ENCODE data around the gene MRPL47.

The MRPL47 gene

DNA sequence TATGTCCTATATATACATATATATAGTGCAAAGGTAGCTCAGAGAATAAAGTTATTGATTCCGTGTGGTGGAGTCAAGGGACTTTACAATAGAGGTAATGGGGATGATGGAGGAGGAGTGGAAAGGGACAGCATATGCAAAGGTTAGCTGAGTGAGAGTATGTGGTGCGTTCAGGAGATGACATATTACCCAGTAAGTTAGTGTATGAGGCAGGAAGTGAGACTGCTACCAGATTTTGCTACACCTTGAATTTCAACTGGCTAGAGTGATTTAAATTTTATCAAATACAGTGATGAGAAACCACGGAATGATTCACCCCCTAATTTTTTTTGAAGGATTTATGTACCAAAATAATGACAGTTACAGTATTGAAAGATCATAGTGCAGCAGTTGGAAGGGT lies 38.9 kb downstream of the MRPL47 start:
- H3K9ac ChIP-seq (ENCODE audit: low read length) = no peak overlapping the region
- no peaks in the 10 kb centered on the region for H3K27me3 ChIP-seq (ENCODE audit: control insufficient read depth, insufficient read depth, low read length)
- H3K36me3 ChIP-seq (ENCODE audit: control insufficient read depth, insufficient read depth, low read length) = no peaks in the 10 kb centered on the region
- H3K4me3 ChIP-seq (ENCODE audit: low read length) = no peak overlapping the region
- H3K9me3 ChIP-seq (ENCODE audit: control insufficient read depth, low read length) = no peaks in the 10 kb centered on the region
- no peaks in the 10 kb centered on the region for H3K4me1 ChIP-seq (ENCODE audit: control insufficient read depth, insufficient read depth, low read length)

DNA sequence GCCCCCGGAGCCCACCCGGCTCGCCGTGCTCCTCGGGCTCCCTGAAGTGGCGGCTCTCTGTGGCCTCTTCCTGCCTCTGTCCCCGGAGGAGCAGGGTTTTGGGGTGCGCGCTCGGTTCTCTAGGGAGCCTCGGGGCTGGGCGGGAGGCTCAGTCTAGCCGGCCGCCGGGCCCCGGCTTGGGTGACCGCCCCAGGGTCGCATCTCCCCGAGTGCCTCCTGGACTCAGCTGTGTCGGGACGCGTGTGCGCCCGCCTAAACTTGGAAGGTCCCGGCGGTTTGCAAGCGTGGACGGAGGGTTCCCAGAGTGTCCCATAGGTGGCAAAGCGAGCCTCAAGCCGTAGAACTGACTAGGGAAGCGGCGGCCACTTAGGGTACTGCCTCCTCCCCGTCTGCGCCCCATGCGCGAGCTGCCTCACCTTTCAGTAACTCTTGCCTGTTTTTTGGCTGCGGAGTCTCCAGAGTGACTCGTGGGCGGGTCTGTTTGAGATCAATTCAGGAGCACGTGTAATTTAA lies 41.1 kb downstream of the MRPL47 start:
- peak overlapping the region; percentile 27 for H3K4me3 ChIP-seq (ENCODE audit: low read length)
- H3K9ac ChIP-seq (ENCODE audit: low read length) = peak overlapping the region; percentile 76
- no peaks in the 10 kb centered on the region for H3K27me3 ChIP-seq (ENCODE audit: control insufficient read depth, insufficient read depth, low read length)
- H3K36me3 ChIP-seq (ENCODE audit: control insufficient read depth, insufficient read depth, low read length) = no peaks in the 10 kb centered on the region
- no peaks in the 10 kb centered on the region for H3K4me1 ChIP-seq (ENCODE audit: control insufficient read depth, insufficient read depth, low read length)
- no peaks in the 10 kb centered on the region for H3K9me3 ChIP-seq (ENCODE audit: control insufficient read depth, low read length)

DNA sequence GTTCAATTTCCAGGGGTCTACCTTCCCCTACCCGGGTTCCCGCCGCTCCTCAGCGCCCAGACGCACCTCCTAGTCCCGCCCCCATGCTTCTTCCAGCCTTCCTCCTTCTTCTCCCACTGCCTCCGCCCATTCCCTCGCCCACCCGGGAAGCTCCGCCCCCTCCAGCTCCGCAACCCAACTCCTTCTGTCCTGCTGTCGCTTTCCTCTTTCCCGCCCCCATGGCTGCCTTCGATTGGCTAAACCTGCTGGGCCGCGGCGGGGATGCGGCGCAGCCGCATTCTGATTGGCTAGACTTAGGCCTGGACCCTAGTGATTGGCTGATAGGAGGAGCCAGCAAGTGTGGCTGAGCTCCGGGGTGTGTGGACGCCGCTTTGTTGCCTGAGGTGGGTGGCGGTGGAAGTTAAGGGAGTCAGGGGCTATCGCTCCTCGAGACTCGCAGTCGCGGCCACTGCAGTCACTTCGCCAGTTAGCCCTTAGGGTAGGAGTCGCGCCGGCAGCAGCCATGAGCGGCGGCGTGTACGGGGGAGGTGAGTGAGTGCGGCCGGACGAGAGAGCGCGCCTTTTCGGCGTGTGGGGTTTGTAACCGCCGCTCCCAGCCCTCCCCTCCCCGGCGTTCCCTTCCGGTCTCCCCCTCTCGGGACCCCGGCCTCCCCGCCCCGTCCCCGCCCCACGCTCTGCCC lies 41.7 kb downstream of the MRPL47 start, which contains the start of gene ACTL6A:
Gene ACTL6A, plus strand, starts transcription at position 336 of the 680 bp plus-strand sequence. Its CDS starts 167 bp downstream, at position 503.
- Histone ChIP-seq H3K4me3 (ENCODE audit: low read length) (peak within 1 kb of the TSS; percentile 70), H3K9ac (ENCODE audit: low read length) (peak within 1 kb of the TSS; percentile 76), H3K36me3 (ENCODE audit: control insufficient read depth, insufficient read depth, low read length) (no peaks in the 10 kb centered on the region), H3K4me1 (ENCODE audit: control insufficient read depth, insufficient read depth, low read length) (no peaks in the 10 kb centered on the region), H3K9me3 (ENCODE audit: control insufficient read depth, low read length) (no peaks in the 10 kb centered on the region), H3K27me3 (ENCODE audit: control insufficient read depth, insufficient read depth, low read length) (no peaks in the 10 kb centered on the region)

DNA sequence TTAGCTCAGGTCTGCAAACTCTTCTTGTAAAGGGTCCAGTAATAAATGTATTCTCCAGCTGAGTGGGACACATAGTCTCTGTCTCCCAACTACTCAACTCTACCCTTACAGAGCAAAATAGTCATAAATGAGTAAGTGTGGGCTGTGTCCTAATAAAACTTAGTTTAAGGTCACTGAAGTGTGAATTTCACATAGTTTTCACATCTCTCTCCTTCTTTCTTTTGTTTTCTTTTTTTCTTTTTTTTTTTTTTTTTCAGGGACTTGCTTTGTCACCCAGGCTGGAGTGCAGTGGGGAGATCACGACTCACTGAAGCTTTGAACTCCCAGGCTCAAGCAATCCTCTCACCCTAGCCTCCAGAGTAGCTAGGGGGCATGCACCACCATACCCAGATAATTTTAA lies 43.6 kb downstream of the MRPL47 start:
- Histone ChIP-seq H3K4me1 (ENCODE audit: control insufficient read depth, insufficient read depth, low read length) (no peaks in the 10 kb centered on the region), H3K9ac (ENCODE audit: low read length) (no peak overlapping the region), H3K9me3 (ENCODE audit: control insufficient read depth, low read length) (no peaks in the 10 kb centered on the region), H3K27me3 (ENCODE audit: control insufficient read depth, insufficient read depth, low read length) (no peaks in the 10 kb centered on the region), H3K4me3 (ENCODE audit: low read length) (no peak overlapping the region), H3K36me3 (ENCODE audit: control insufficient read depth, insufficient read depth, low read length) (no peaks in the 10 kb centered on the region)

GRCh38 chr3:179558742-179559364 lies 45.6 kb downstream of the MRPL47 start:
- no peaks in the 10 kb centered on the region for H3K4me1 ChIP-seq (ENCODE audit: control insufficient read depth, insufficient read depth, low read length)
- no peaks in the 10 kb centered on the region for H3K27me3 ChIP-seq (ENCODE audit: control insufficient read depth, insufficient read depth, low read length)
- no peaks in the 10 kb centered on the region for H3K36me3 ChIP-seq (ENCODE audit: control insufficient read depth, insufficient read depth, low read length)
- no peaks in the 10 kb centered on the region for H3K9me3 ChIP-seq (ENCODE audit: control insufficient read depth, low read length)
- H3K9ac ChIP-seq (ENCODE audit: low read length) = no peak overlapping the region
- no peak overlapping the region for H3K4me3 ChIP-seq (ENCODE audit: low read length)

DNA sequence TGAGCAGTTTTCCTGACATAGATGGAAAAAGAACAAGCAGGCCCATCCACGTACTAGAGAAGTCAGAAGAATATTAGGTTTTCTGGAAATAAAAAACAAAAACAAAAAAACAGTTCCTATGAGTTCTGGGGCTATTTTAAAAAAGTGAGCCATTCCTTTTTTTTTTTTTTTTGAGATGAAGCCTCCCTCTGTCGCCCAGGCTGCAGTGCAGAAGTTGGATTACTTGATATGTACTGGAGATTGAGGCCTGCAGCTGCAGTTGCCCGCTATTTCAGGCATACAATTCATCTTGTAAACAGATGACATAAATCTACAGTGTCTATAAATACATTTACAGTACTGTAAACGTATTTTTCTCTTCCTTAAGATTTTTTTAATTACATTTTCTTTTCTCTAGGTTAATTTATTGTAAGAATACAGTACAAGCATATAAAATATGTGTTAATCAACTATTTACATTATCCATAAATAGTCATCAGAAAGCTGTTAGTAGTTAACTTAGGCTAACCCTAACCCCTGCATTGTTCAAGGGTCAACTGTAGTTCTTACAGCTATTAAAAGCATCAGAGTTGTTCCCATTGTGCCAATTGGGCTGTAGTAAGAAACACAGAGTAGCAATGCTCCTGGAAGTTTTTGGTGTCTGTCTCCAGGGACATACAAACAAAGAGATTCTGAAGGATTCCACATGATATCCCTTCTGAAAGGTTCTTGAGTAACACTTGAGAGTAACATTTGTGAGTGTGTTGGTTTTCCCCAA lies 52.9 kb downstream of the MRPL47 start:
- H3K4me3 ChIP-seq (ENCODE audit: low read length) = no peak overlapping the region
- no peak overlapping the region for H3K9ac ChIP-seq (ENCODE audit: low read length)
- H3K4me1 ChIP-seq (ENCODE audit: control insufficient read depth, insufficient read depth, low read length) = no peaks in the 10 kb centered on the region
- no peaks in the 10 kb centered on the region for H3K9me3 ChIP-seq (ENCODE audit: control insufficient read depth, low read length)
- no peaks in the 10 kb centered on the region for H3K36me3 ChIP-seq (ENCODE audit: control insufficient read depth, insufficient read depth, low read length)
- H3K27me3 ChIP-seq (ENCODE audit: control insufficient read depth, insufficient read depth, low read length) = no peaks in the 10 kb centered on the region

DNA sequence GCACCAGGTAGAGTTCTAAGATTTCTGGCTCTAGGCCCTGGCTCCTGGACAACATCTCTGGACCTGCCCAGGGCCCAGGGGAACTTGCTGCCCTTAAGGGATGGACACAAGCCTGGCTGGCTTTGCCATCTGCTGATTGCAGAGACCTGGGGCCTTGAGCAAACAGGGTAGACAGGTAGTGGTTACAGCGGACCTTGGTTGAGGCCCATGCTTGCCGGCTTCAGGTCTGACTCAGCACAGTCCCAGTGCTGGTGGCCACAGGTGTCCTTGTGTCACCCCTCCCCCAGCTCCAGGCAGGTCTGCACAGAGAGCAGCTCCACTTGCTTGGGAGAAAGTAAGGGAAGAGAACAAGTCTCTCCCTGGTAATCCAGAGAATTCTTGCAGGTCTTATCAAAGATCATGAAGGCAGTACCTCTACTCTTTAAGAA lies 57.6 kb downstream of the MRPL47 start:
- no peaks in the 10 kb centered on the region for H3K4me1 ChIP-seq (ENCODE audit: control insufficient read depth, insufficient read depth, low read length)
- no peaks in the 10 kb centered on the region for H3K36me3 ChIP-seq (ENCODE audit: control insufficient read depth, insufficient read depth, low read length)
- no peak overlapping the region for H3K4me3 ChIP-seq (ENCODE audit: low read length)

GRCh38 chr3:179544981-179545645 lies 59.3 kb downstream of the MRPL47 start:
- no peaks in the 10 kb centered on the region for H3K27me3 ChIP-seq (ENCODE audit: control insufficient read depth, insufficient read depth, low read length)
- no peak overlapping the region for H3K9ac ChIP-seq (ENCODE audit: low read length)
- no peaks in the 10 kb centered on the region for H3K4me1 ChIP-seq (ENCODE audit: control insufficient read depth, insufficient read depth, low read length)
- H3K9me3 ChIP-seq (ENCODE audit: control insufficient read depth, low read length) = no peaks in the 10 kb centered on the region
- no peaks in the 10 kb centered on the region for H3K36me3 ChIP-seq (ENCODE audit: control insufficient read depth, insufficient read depth, low read length)
- no peak overlapping the region for H3K4me3 ChIP-seq (ENCODE audit: low read length)

More for the DNA sequence above, 57.6 kb downstream of the MRPL47 start:
- H3K9ac ChIP-seq (ENCODE audit: low read length) = no peak overlapping the region
- H3K27me3 ChIP-seq (ENCODE audit: control insufficient read depth, insufficient read depth, low read length) = no peaks in the 10 kb centered on the region
- H3K9me3 ChIP-seq (ENCODE audit: control insufficient read depth, low read length) = no peaks in the 10 kb centered on the region

DNA sequence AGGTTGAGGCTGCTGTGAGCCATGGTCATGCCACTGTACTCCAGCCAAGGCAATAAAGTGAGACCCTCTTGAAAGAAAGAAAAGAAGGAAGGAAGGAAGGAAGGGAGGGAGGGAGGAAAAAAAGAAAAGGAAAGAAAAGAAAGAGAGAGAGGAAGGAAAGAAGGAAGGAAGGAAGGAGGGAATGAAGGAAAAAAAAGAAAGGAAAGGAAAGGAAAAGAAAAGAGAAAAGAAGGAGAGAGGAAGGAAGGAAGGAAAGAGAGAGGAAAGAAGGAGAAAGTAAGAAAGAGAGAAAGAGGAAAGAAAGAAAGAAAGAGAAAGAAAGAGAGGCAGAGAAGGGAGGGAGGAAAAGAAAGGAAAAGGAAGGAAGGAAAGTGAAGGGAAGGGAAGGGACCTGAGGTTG lies 62.1 kb downstream of the MRPL47 start:
- H3K9ac ChIP-seq (ENCODE audit: low read length) = no peak overlapping the region
- H3K4me3 ChIP-seq (ENCODE audit: low read length) = no peak overlapping the region
- no peaks in the 10 kb centered on the region for H3K36me3 ChIP-seq (ENCODE audit: control insufficient read depth, insufficient read depth, low read length)
- no peaks in the 10 kb centered on the region for H3K27me3 ChIP-seq (ENCODE audit: control insufficient read depth, insufficient read depth, low read length)
- H3K4me1 ChIP-seq (ENCODE audit: control insufficient read depth, insufficient read depth, low read length) = no peaks in the 10 kb centered on the region
- H3K9me3 ChIP-seq (ENCODE audit: control insufficient read depth, low read length) = no peaks in the 10 kb centered on the region

GRCh38 chr3:179541596-179541995 lies 62.8 kb downstream of the MRPL47 start:
- H3K9me3 ChIP-seq (ENCODE audit: control insufficient read depth, low read length) = no peaks in the 10 kb centered on the region
- H3K9ac ChIP-seq (ENCODE audit: low read length) = no peak overlapping the region
- H3K36me3 ChIP-seq (ENCODE audit: control insufficient read depth, insufficient read depth, low read length) = no peaks in the 10 kb centered on the region
- H3K4me3 ChIP-seq (ENCODE audit: low read length) = no peak overlapping the region
- no peaks in the 10 kb centered on the region for H3K27me3 ChIP-seq (ENCODE audit: control insufficient read depth, insufficient read depth, low read length)
- no peaks in the 10 kb centered on the region for H3K4me1 ChIP-seq (ENCODE audit: control insufficient read depth, insufficient read depth, low read length)

DNA sequence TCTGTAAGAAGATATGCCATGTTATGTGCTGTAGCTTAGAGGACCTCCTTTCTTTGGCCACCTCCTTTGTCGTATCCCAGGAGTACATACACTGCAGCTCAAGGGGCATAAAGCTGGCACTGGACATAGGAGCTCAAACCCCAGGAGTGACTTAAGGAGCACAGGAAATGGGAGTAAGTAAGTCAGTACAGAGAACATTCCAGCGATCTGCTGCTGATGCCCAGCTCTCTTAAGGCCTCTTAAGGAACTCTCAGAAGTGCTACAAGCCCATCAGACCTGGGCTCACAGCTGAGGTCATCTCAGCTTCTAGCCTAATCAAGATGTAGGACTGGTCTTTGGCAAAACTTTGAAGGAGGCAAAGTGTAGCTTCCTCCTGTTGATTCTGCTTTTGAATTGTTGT lies 63.3 kb downstream of the MRPL47 start:
- Histone ChIP-seq H3K9me3 (ENCODE audit: control insufficient read depth, low read length) (no peaks in the 10 kb centered on the region), H3K36me3 (ENCODE audit: control insufficient read depth, insufficient read depth, low read length) (no peaks in the 10 kb centered on the region), H3K4me3 (ENCODE audit: low read length) (no peak overlapping the region), H3K4me1 (ENCODE audit: control insufficient read depth, insufficient read depth, low read length) (no peaks in the 10 kb centered on the region), H3K9ac (ENCODE audit: low read length) (no peak overlapping the region), H3K27me3 (ENCODE audit: control insufficient read depth, insufficient read depth, low read length) (no peaks in the 10 kb centered on the region)

Data from mucosa of stomach (tissue), 1 donor.